ENCODE results near the gene OR6B2.

OR6B2 gene

GRCh38 chr2:240000671-240001070 is 29.6 kb downstream of the OR6B2 start:
- Histone ChIP-seq H3K4ac (ENCODE audit: low read depth, low read length) (no peak overlapping the region), H3K9ac (ENCODE audit: low read length) (no peak overlapping the region), H2AFZ (ENCODE audit: insufficient read depth, low read length, poor library complexity) (no peak overlapping the region), H2AK5ac (ENCODE audit: low read length) (no peak overlapping the region), H3K79me2 (ENCODE audit: control insufficient read depth, insufficient read depth, low read length, poor library complexity) (no peaks in the 10 kb centered on the region), H3K4me3 (ENCODE audit: low read depth, low read length) (no peak overlapping the region), H2BK5ac (ENCODE audit: low read depth, low read length, poor library complexity) (no peak overlapping the region), H3K23ac (ENCODE audit: low read length) (no peak overlapping the region), H4K12ac (ENCODE audit: low read depth, low read length) (no peak overlapping the region), H3K4me2 (ENCODE audit: low read length) (no peak overlapping the region), H3K79me1 (ENCODE audit: low read length) (no peaks in the 10 kb centered on the region), H2BK12ac (ENCODE audit: low read length) (no peak overlapping the region), H3K27ac (ENCODE audit: low read depth, low read length) (no peak overlapping the region), H3K9me3 (ENCODE audit: insufficient read depth, low read depth, low read length) (peaks cover 2% of the 10 kb centered on the region), H3K4me1 (ENCODE audit: control insufficient read depth in 1 of 2, insufficient read depth in 2 of 2, low read length in 2 of 2) (no peaks in the 10 kb centered on the region), H3K18ac (ENCODE audit: low read length) (no peak overlapping the region), H3K36me3 (ENCODE audit: control insufficient read depth in 1 of 2, insufficient read depth in 2 of 2, low read length in 2 of 2) (peaks cover 39 to 62% of the 10 kb centered on the region in 2 experiments), H4K8ac (ENCODE audit: low read depth, low read length) (no peak overlapping the region), H3K14ac (ENCODE audit: low read length) (no peak overlapping the region), H3K27me3 (ENCODE audit: insufficient read depth, low read length) (no peaks in the 10 kb centered on the region), H2BK120ac (ENCODE audit: insufficient read depth, low read length, poor library complexity) (no peak overlapping the region), H4K91ac (ENCODE audit: low read depth, low read length) (no peak overlapping the region)
- WGBS (ENCODE audit: extremely low coverage, insufficient coverage, insufficient read length), result no CpG with 5 or more reads among the region's 11 CpGs
- no peak for DNase-seq

GRCh38 chr2:239997686-239998409 is 32.4 kb downstream of the OR6B2 start:
- no peak overlapping the region for H3K27ac ChIP-seq (ENCODE audit: low read depth, low read length)
- H4K12ac ChIP-seq (ENCODE audit: low read depth, low read length), result no peak overlapping the region
- H2BK120ac ChIP-seq (ENCODE audit: insufficient read depth, low read length, poor library complexity), result no peak overlapping the region
- H4K8ac ChIP-seq (ENCODE audit: low read depth, low read length), result no peak overlapping the region
- no peak overlapping the region for H2BK12ac ChIP-seq (ENCODE audit: low read length)
- no peak overlapping the region for H3K4ac ChIP-seq (ENCODE audit: low read depth, low read length)
- H2AFZ ChIP-seq (ENCODE audit: insufficient read depth, low read length, poor library complexity), result no peak overlapping the region
- H2AK5ac ChIP-seq (ENCODE audit: low read length), result no peak overlapping the region
- no peak overlapping the region for H2BK5ac ChIP-seq (ENCODE audit: low read depth, low read length, poor library complexity)
- no peaks in the 10 kb centered on the region for H3K79me2 ChIP-seq (ENCODE audit: control insufficient read depth, insufficient read depth, low read length, poor library complexity)
- H3K4me3 ChIP-seq (ENCODE audit: low read depth, low read length), result no peak overlapping the region
- H3K27me3 ChIP-seq (ENCODE audit: insufficient read depth, low read length), result no peaks in the 10 kb centered on the region
- H3K36me3 ChIP-seq (ENCODE audit: control insufficient read depth in 1 of 2, insufficient read depth in 2 of 2, low read length in 2 of 2), result peaks cover 21 to 42% of the 10 kb centered on the region in 2 experiments
- no peaks in the 10 kb centered on the region for H3K4me1 ChIP-seq (ENCODE audit: control insufficient read depth in 1 of 2, insufficient read depth in 2 of 2, low read length in 2 of 2)
- H3K9me3 ChIP-seq (ENCODE audit: insufficient read depth, low read depth, low read length), result peaks cover 2% of the 10 kb centered on the region
- no peak overlapping the region for H3K23ac ChIP-seq (ENCODE audit: low read length)
- no peak overlapping the region for H3K18ac ChIP-seq (ENCODE audit: low read length)
- H3K9ac ChIP-seq (ENCODE audit: low read length), result no peak overlapping the region
- H3K4me2 ChIP-seq (ENCODE audit: low read length), result no peak overlapping the region
- no peak overlapping the region for H4K91ac ChIP-seq (ENCODE audit: low read depth, low read length)
- DNase-seq, result no peak
- WGBS (ENCODE audit: extremely low coverage, insufficient coverage, insufficient read length), result no CpG with 5 or more reads among the region's 9 CpGs
- no peak overlapping the region for H3K14ac ChIP-seq (ENCODE audit: low read length)
- H3K79me1 ChIP-seq (ENCODE audit: low read length), result no peaks in the 10 kb centered on the region

GRCh38 chr2:239994086-239994485 is 36.1 kb downstream of the OR6B2 start:
- no peaks in the 10 kb centered on the region for H3K27me3 ChIP-seq (ENCODE audit: insufficient read depth, low read length)
- no peak overlapping the region for H3K9ac ChIP-seq (ENCODE audit: low read length)
- H3K9me3 ChIP-seq (ENCODE audit: insufficient read depth, low read depth, low read length), result no peaks in the 10 kb centered on the region
- no peak overlapping the region for H3K14ac ChIP-seq (ENCODE audit: low read length)
- no peak overlapping the region for H2AFZ ChIP-seq (ENCODE audit: insufficient read depth, low read length, poor library complexity)
- H2BK12ac ChIP-seq (ENCODE audit: low read length), result no peak overlapping the region
- no peak overlapping the region for H2BK120ac ChIP-seq (ENCODE audit: insufficient read depth, low read length, poor library complexity)
- WGBS (ENCODE audit: extremely low coverage, insufficient coverage, insufficient read length), result no CpG with 5 or more reads among the region's 6 CpGs
- no peaks in the 10 kb centered on the region for H3K79me2 ChIP-seq (ENCODE audit: control insufficient read depth, insufficient read depth, low read length, poor library complexity)
- no peak overlapping the region for H2BK5ac ChIP-seq (ENCODE audit: low read depth, low read length, poor library complexity)
- H3K27ac ChIP-seq (ENCODE audit: low read depth, low read length), result no peak overlapping the region
- H4K91ac ChIP-seq (ENCODE audit: low read depth, low read length), result no peak overlapping the region
- H3K4me3 ChIP-seq (ENCODE audit: low read depth, low read length), result no peak overlapping the region
- no peak for DNase-seq
- peaks cover 14 to 31% of the 10 kb centered on the region in 2 experiments for H3K36me3 ChIP-seq (ENCODE audit: control insufficient read depth in 1 of 2, insufficient read depth in 2 of 2, low read length in 2 of 2)
- no peak overlapping the region for H3K4ac ChIP-seq (ENCODE audit: low read depth, low read length)
- H3K4me2 ChIP-seq (ENCODE audit: low read length), result no peak overlapping the region
- no peaks in the 10 kb centered on the region for H3K4me1 ChIP-seq (ENCODE audit: control insufficient read depth in 1 of 2, insufficient read depth in 2 of 2, low read length in 2 of 2)
- no peak overlapping the region for H2AK5ac ChIP-seq (ENCODE audit: low read length)
- no peaks in the 10 kb centered on the region for H3K79me1 ChIP-seq (ENCODE audit: low read length)
- no peak overlapping the region for H4K12ac ChIP-seq (ENCODE audit: low read depth, low read length)
- H3K23ac ChIP-seq (ENCODE audit: low read length), result no peak overlapping the region
- no peak overlapping the region for H4K8ac ChIP-seq (ENCODE audit: low read depth, low read length)
- H3K18ac ChIP-seq (ENCODE audit: low read length), result no peak overlapping the region

- no peaks in the 10 kb centered on the region for H3K79me2 ChIP-seq (ENCODE audit: control insufficient read depth, insufficient read depth, low read length, poor library complexity)
- no peak overlapping the region for H2BK5ac ChIP-seq (ENCODE audit: low read depth, low read length, poor library complexity)
- peaks cover 15 to 29% of the 10 kb centered on the region in 2 experiments for H3K36me3 ChIP-seq (ENCODE audit: control insufficient read depth in 1 of 2, insufficient read depth in 2 of 2, low read length in 2 of 2)
- no peak overlapping the region for H3K9ac ChIP-seq (ENCODE audit: low read length)
- no peaks in the 10 kb centered on the region for H3K27me3 ChIP-seq (ENCODE audit: insufficient read depth, low read length)
- no peak overlapping the region for H4K12ac ChIP-seq (ENCODE audit: low read depth, low read length)
- no peak overlapping the region for H2BK12ac ChIP-seq (ENCODE audit: low read length)
- H3K79me1 ChIP-seq (ENCODE audit: low read length), result no peaks in the 10 kb centered on the region
- WGBS (ENCODE audit: extremely low coverage, insufficient coverage, insufficient read length), result no CpG with 5 or more reads among the region's 2 CpGs
- H2AK5ac ChIP-seq (ENCODE audit: low read length), result no peak overlapping the region
- no peak overlapping the region for H3K27ac ChIP-seq (ENCODE audit: low read depth, low read length)
- no peak overlapping the region for H4K91ac ChIP-seq (ENCODE audit: low read depth, low read length)
- no peak for DNase-seq
- no peak overlapping the region for H2BK120ac ChIP-seq (ENCODE audit: insufficient read depth, low read length, poor library complexity)
- no peak overlapping the region for H2AFZ ChIP-seq (ENCODE audit: insufficient read depth, low read length, poor library complexity)
- no peak overlapping the region for H3K23ac ChIP-seq (ENCODE audit: low read length)
- no peaks in the 10 kb centered on the region for H3K9me3 ChIP-seq (ENCODE audit: insufficient read depth, low read depth, low read length)
- no peak overlapping the region for H3K18ac ChIP-seq (ENCODE audit: low read length)
- no peak overlapping the region for H3K14ac ChIP-seq (ENCODE audit: low read length)
- H4K8ac ChIP-seq (ENCODE audit: low read depth, low read length), result no peak overlapping the region
- no peak overlapping the region for H3K4me2 ChIP-seq (ENCODE audit: low read length)
- no peak overlapping the region for H3K4me3 ChIP-seq (ENCODE audit: low read depth, low read length)
- no peak overlapping the region for H3K4ac ChIP-seq (ENCODE audit: low read depth, low read length)
- no peaks in the 10 kb centered on the region for H3K4me1 ChIP-seq (ENCODE audit: control insufficient read depth in 1 of 2, insufficient read depth in 2 of 2, low read length in 2 of 2)
Measured at GRCh38 chr2:239993291-239993690, 36.9 kb downstream of the OR6B2 start.

Measured in trophoblast cell (in vitro differentiated cells and primary cell).